Measurements from ENCODE around the gene MYO1B. TPM values are rescaled to one million over a fixed set of nuclear protein-coding genes. Genes with fewer than 3 reads are reported as not detected.

MYO1B gene
- total RNA-seq, 1 experiment from 2014 or later = 241 TPM

DNA sequence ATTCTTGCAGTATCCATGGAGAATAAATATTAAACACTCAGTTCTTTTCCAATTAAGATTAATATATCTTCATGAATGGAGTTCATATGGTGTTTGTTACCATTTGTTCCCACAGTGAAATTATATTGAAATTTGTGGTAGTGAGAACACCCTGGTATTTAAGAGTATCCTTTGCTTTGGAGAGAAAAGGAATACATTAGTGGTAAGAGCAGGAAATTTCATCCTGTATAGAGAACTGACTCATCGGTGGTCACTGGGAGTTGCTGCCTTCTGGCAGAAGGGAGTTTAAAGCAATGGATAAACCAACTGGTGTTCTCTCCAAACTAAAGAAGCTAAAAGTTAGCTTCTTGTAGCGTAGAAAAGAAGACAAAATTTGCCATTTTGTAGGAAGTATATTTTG lies 107.3 kb downstream of the MYO1B start:
- Mint-ChIP-seq H3K27ac (ENCODE audit: low read depth, unreplicated experiment) (peak overlapping the region; percentile 31), H3K9me3 (ENCODE audit: unreplicated experiment) (no peaks in the 10 kb centered on the region), H3K4me3 (ENCODE audit: unreplicated experiment) (no peak overlapping the region), H3K27me3 (ENCODE audit: insufficient read depth, unreplicated experiment) (no peaks in the 10 kb centered on the region), H3K4me1 (ENCODE audit: insufficient read depth, unreplicated experiment) (peaks cover 14% of the 10 kb centered on the region), H3K36me3 (ENCODE audit: insufficient read depth, unreplicated experiment) (peaks cover 33% of the 10 kb centered on the region)
- TF ChIP-seq, protein P1, sequence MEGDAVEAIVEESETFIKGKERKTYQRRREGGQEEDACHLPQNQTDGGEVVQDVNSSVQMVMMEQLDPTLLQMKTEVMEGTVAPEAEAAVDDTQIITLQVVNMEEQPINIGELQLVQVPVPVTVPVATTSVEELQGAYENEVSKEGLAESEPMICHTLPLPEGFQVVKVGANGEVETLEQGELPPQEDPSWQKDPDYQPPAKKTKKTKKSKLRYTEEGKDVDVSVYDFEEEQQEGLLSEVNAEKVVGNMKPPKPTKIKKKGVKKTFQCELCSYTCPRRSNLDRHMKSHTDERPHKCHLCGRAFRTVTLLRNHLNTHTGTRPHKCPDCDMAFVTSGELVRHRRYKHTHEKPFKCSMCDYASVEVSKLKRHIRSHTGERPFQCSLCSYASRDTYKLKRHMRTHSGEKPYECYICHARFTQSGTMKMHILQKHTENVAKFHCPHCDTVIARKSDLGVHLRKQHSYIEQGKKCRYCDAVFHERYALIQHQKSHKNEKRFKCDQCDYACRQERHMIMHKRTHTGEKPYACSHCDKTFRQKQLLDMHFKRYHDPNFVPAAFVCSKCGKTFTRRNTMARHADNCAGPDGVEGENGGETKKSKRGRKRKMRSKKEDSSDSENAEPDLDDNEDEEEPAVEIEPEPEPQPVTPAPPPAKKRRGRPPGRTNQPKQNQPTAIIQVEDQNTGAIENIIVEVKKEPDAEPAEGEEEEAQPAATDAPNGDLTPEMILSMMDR (IDR thresholded peaks at IDR 0.05; ENCODE audit: unreplicated experiment) = no peak
- BruUV-seq (replicated peaks) = TSS peak; percentile 38
- DNase-seq (ENCODE audit: unreplicated experiment) = peak; percentile 33
- ChIA-PET CTCF (interaction anchor here (0.7 to 1.5 kb wide), 3 partner anchors 9 to 455 kb away, joined by 3 to 4 read pairs (median 3); no protein-coding TSS in a partner anchor), POLR2A (interaction anchor here (0.5 to 1.4 kb wide), 2 partner anchors 11 to 174 kb away, joined by 3 to 4 read pairs; no protein-coding TSS in a partner anchor)
- intact Hi-C loops (cut with micrococcal nuclease) = no loop called here

DNA sequence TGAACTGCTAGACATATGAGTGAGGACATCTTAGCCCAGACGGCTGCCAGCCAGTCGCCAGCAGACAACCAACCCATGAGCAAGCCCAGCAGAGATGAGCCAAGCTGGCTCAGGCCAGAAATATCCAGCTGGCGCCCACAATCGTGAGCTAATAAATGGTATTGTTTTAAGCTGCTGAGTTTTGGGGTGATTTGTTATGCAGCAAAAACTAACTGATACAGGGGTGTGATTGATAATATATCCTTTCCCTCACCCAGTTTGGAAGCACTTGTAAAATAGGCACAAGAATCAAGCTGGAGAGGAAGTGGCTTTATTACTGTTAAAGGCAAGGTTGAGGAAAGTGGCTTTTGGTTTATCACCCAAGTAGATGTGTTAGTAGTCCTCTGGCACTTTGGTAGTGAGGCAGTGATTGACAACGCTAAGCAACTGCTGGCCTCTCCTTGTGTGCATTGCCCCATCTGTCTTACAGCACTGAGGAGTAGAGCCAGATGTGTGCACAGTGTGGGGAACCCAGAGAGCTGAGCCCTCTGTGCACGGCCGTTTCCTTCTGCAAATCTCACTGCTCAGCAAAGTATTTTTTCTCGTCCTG lies 110.1 kb downstream of the MYO1B start:
- intact Hi-C loops (cut with micrococcal nuclease) = no loop called here
- Mint-ChIP-seq H3K4me1 (ENCODE audit: insufficient read depth, unreplicated experiment) (peaks cover 14% of the 10 kb centered on the region), H3K27ac (ENCODE audit: low read depth, unreplicated experiment) (no peak overlapping the region), H3K4me3 (ENCODE audit: unreplicated experiment) (no peak overlapping the region), H3K36me3 (ENCODE audit: insufficient read depth, unreplicated experiment) (peaks cover 24% of the 10 kb centered on the region), H3K9me3 (ENCODE audit: unreplicated experiment) (no peaks in the 10 kb centered on the region), H3K27me3 (ENCODE audit: insufficient read depth, unreplicated experiment) (no peaks in the 10 kb centered on the region)
- no peak for DNase-seq (ENCODE audit: unreplicated experiment)
- BruUV-seq (replicated peaks) = no TSS peak
- TF ChIP-seq, protein P1 (IDR thresholded peaks at IDR 0.05; ENCODE audit: unreplicated experiment) = no peak
- CTCF ChIA-PET = interaction anchor here (0.5 to 1.5 kb wide), 3 partner anchors 12 to 136 kb away, joined by 3 to 4 read pairs (median 3); no protein-coding TSS in a partner anchor
- POLR2A ChIA-PET = interaction anchor here (1.7 kb wide), 1 partner anchor 9 kb away, joined by 5 read pairs; no protein-coding TSS in a partner anchor

DNA sequence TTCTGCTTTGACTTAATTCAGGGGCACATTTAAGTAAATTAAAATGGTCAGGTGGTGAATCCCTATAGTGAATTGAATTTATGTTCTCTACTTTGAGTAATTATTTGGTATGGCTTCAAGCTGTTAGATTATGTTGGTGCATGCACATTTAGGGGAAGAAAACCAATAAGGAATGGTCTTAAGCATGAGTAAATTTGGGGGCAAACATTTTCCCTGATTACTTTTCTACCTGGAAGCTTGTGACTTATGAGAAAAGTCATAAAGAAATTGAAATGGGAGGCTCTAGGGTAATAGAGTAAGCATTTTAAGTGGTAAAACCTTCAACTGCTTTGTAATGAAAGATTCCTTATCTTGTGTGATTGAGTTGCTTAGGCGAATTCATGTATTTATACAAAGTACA lies 112.5 kb downstream of the MYO1B start:
- Mint-ChIP-seq H3K36me3 (ENCODE audit: insufficient read depth, unreplicated experiment) (peaks cover 38% of the 10 kb centered on the region), H3K4me1 (ENCODE audit: insufficient read depth, unreplicated experiment) (peaks cover 14% of the 10 kb centered on the region), H3K9me3 (ENCODE audit: unreplicated experiment) (no peaks in the 10 kb centered on the region), H3K27me3 (ENCODE audit: insufficient read depth, unreplicated experiment) (no peaks in the 10 kb centered on the region), H3K4me3 (ENCODE audit: unreplicated experiment) (no peak overlapping the region), H3K27ac (ENCODE audit: low read depth, unreplicated experiment) (no peak overlapping the region)
- TF ChIP-seq, protein P1 (IDR thresholded peaks at IDR 0.05; ENCODE audit: unreplicated experiment) = no peak
- POLR2A ChIA-PET = interaction anchor here (1.2 kb wide), 1 partner anchor 29 kb away, joined by 5 read pairs; no protein-coding TSS in a partner anchor
- no TSS peak for BruUV-seq (replicated peaks)
- intact Hi-C loops (cut with micrococcal nuclease) = no loop called here
- DNase-seq (ENCODE audit: unreplicated experiment) = no peak
- CTCF ChIA-PET = no interaction called here

DNA sequence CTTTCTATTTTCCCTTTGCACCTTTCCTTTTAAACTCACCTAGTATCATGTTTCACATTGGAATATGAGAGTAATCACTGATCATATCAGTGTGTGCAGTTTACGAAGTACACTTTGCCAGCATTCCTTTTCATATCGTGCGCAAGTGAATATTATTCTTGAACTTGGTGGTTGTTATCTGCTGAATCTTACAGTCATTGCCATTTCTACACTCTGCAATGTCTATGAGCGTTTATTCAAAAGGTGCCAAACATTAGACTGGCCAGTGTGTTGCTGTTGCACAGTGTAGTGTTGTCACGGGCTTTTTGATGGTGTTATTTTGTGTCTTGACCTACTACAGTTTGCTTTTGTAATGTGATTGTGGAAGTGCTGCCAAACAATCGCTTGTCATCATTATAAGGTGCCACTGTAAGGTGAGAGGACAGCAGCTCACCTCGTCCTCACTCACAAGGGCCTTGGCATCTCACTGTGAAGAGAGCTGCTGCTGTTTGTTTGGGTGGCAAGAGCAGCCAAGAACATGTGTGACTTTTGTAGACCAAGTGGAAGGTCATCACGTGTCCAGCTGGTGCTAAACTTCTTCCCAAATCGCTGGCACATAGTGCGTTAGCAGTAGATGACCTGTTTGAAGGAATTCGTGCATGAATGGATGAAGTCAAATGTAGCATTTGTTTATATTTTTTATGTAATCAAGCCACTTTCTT lies 113.3 kb downstream of the MYO1B start:
- peaks cover 43% of the 10 kb centered on the region for H3K36me3 Mint-ChIP-seq (ENCODE audit: insufficient read depth, unreplicated experiment)
- no peaks in the 10 kb centered on the region for H3K9me3 Mint-ChIP-seq (ENCODE audit: unreplicated experiment)
- no peak for DNase-seq (ENCODE audit: unreplicated experiment)
- TF ChIP-seq, protein P1 (IDR thresholded peaks at IDR 0.05; ENCODE audit: unreplicated experiment) = no peak
- H3K27me3 Mint-ChIP-seq (ENCODE audit: insufficient read depth, unreplicated experiment) = no peaks in the 10 kb centered on the region
- intact Hi-C loops (cut with micrococcal nuclease) = no loop called here
- H3K4me1 Mint-ChIP-seq (ENCODE audit: insufficient read depth, unreplicated experiment) = peaks cover 10% of the 10 kb centered on the region
- ChIA-PET POLR2A (interaction anchor here (1.2 kb wide), 1 partner anchor 30 kb away, joined by 5 read pairs; no protein-coding TSS in a partner anchor), CTCF (no interaction called here)
- no peak overlapping the region for H3K4me3 Mint-ChIP-seq (ENCODE audit: unreplicated experiment)
- BruUV-seq (replicated peaks) = no TSS peak
- no peak overlapping the region for H3K27ac Mint-ChIP-seq (ENCODE audit: low read depth, unreplicated experiment)

Measured in MCF 10A (cell line).